IMR-90 (cell line): ENCODE data around the gene OR2T35. TPM values are rescaled to one million over a fixed set of nuclear protein-coding genes. Genes with fewer than 3 reads are reported as not detected.

Experiments
- ATAC-seq: fragments of 200-7000 bp; cut with Tn5 transposase; 2 replicates; pipeline ENCODE4 v1.9.1; 2020; ENCODE audit warnings: low read depth, mild to moderate bottlenecking, moderate library complexity
- BruUV-seq: library from RNA; stranded (reverse); fragments of 400-500 nt; replicated peaks from 2 replicates; lab custom pipeline; 2021; lab: Mats Ljungman, UMichigan
- CTCF ChIA-PET: fragments of 300-600 bp; formaldehyde crosslinking; extraction: SDS; loops from one replicate; lab custom pipeline; 2021; ENCODE audit warnings: antibody characterized with exemption; lab: Yijun Ruan, JAX
- POLR2A ChIA-PET: fragments of 300-600 bp; sonication (Branson Sonifier 250); formaldehyde crosslinking; loops from one replicate; lab custom pipeline; 2022; ENCODE audit warnings: antibody characterized with exemption; ENCODE audit not compliant: unreplicated experiment; lab: Charles Lee
- DNase-seq: peaks from one replicate; pipeline ENCODE4 v3.0.0; 2013
- H2AFZ ChIP-seq: replicated peaks from 2 replicates; pipeline ENCODE3; 2013; ENCODE audit warnings: low read length, mild to moderate bottlenecking; ENCODE audit not compliant: poor library complexity
- H2AK5ac ChIP-seq: 2 replicates; pipeline ENCODE4 v1.6.1; 2013; ENCODE audit warnings: low read depth, low read length, inconsistent platforms
- H2AK9ac ChIP-seq: replicated peaks from 2 replicates; pipeline ENCODE3; 2013; ENCODE audit warnings: mild to moderate bottlenecking, low read depth, low read length, moderate library complexity; ENCODE audit not compliant: poor library complexity
- H2BK120ac ChIP-seq: 2 replicates; pipeline ENCODE4 v1.6.1; 2013; ENCODE audit warnings: low read depth, low read length, inconsistent platforms
- H2BK15ac ChIP-seq: 3 replicates; pipeline ENCODE4 v1.6.1; 2013; ENCODE audit warnings: low read depth, low read length, inconsistent platforms
- H2BK20ac ChIP-seq: 2 replicates; pipeline ENCODE4 v1.6.1; 2013; ENCODE audit warnings: low read depth, mild to moderate bottlenecking, inconsistent platforms, low read length, moderate library complexity
- H2BK5ac ChIP-seq: 2 replicates; pipeline ENCODE4 v1.6.1; 2013; ENCODE audit warnings: mild to moderate bottlenecking, low read depth, low read length, inconsistent platforms; ENCODE audit not compliant: poor library complexity, severe bottlenecking
- H3K14ac ChIP-seq: replicated peaks from 2 replicates; pipeline ENCODE4 v1.6.1; 2013; ENCODE audit warnings: low read depth, low read length, inconsistent platforms
- H3K18ac ChIP-seq: 2 replicates; pipeline ENCODE4 v1.6.1; 2013; ENCODE audit warnings: low read depth, low read length, control low read depth
- H3K23ac ChIP-seq: 2 replicates; pipeline ENCODE4 v1.6.1; 2013; ENCODE audit warnings: low read depth, low read length, inconsistent platforms
- H3K27ac ChIP-seq: 2 replicates; pipeline ENCODE4 v1.5.1; 2013; ENCODE audit warnings: mild to moderate bottlenecking, control low read depth, low read length; ENCODE audit not compliant: insufficient read depth
- H3K27me3 ChIP-seq: 2 replicates; pipeline ENCODE4 v1.6.1; 2013; ENCODE audit warnings: low read length; ENCODE audit not compliant: control insufficient read depth, insufficient read depth
- H3K36me3 ChIP-seq: 2 replicates; pipeline ENCODE4 v1.6.1; 2013; ENCODE audit warnings: low read length, mixed read lengths; ENCODE audit not compliant: control insufficient read depth, insufficient read depth
- H3K4ac ChIP-seq: 2 replicates; pipeline ENCODE4 v1.6.1; 2013; ENCODE audit warnings: low read depth, low read length, inconsistent platforms
- H3K4me1 ChIP-seq: 2 replicates; pipeline ENCODE4 v1.6.1; 2013; ENCODE audit warnings: low read length, mixed read lengths; ENCODE audit not compliant: control insufficient read depth, insufficient read depth
- H3K4me2 ChIP-seq: 2 replicates; pipeline ENCODE4 v1.6.1; 2013; ENCODE audit warnings: low read depth, mild to moderate bottlenecking, control low read depth, low read length, moderate library complexity
- H3K4me3 ChIP-seq: 2 replicates; pipeline ENCODE4 v1.5.1; 2013; ENCODE audit warnings: low read depth, mild to moderate bottlenecking, control low read depth, low read length, moderate library complexity; ENCODE audit not compliant: insufficient read depth
- H3K56ac ChIP-seq: 2 replicates; pipeline ENCODE4 v1.6.1; 2013; ENCODE audit warnings: low read length, inconsistent platforms; ENCODE audit not compliant: insufficient read depth; ENCODE audit errors: extremely low read depth
- H3K79me1 ChIP-seq, 2 experiments: 2 replicates each; pipeline ENCODE4 v1.6.1; 2013; ENCODE audit warnings: low read length in 2 of 2, inconsistent platforms in 1 of 2, low read depth in 1 of 2
- H3K9ac ChIP-seq: 2 replicates; pipeline ENCODE4 v1.6.1; 2013; ENCODE audit warnings: low read depth, low read length, control low read depth
- H3K9me1 ChIP-seq: 2 replicates; pipeline ENCODE4 v1.6.1; 2013; ENCODE audit warnings: low read length, inconsistent platforms; ENCODE audit not compliant: insufficient read depth
- H3K9me3 ChIP-seq: 2 replicates; pipeline ENCODE4 v1.6.1; 2013; ENCODE audit warnings: low read length; ENCODE audit not compliant: control insufficient read depth, insufficient read depth
- H4K20me1 ChIP-seq: 2 replicates; pipeline ENCODE4 v1.6.1; 2013; ENCODE audit warnings: low read length, inconsistent platforms; ENCODE audit not compliant: insufficient read depth
- H4K5ac ChIP-seq: 2 replicates; pipeline ENCODE4 v1.6.1; 2013; ENCODE audit warnings: mild to moderate bottlenecking, low read depth, low read length, control low read depth
- H4K8ac ChIP-seq, 2 experiments: 2 replicates each; pipeline ENCODE4 v1.6.1; 2013; ENCODE audit warnings: low read depth in 2 of 2, low read length in 2 of 2, control low read depth in 1 of 2, inconsistent platforms in 1 of 2
- H4K91ac ChIP-seq: 2 replicates; pipeline ENCODE4 v1.6.1; 2013; ENCODE audit warnings: low read depth, low read length, inconsistent platforms; ENCODE audit not compliant: insufficient read depth
- FOS ChIP-seq: fragments of 150-350 bp; IDR thresholded peaks from 2 replicates; pipeline ENCODE4 v1.6.1; 2016; ENCODE audit warnings: low read depth, low read length
- RCOR1 ChIP-seq: IDR thresholded peaks from 2 replicates; pipeline ENCODE4 v1.6.1; 2012; ENCODE audit warnings: mild to moderate bottlenecking, low read length, improper control_type of control experiment; ENCODE audit not compliant: insufficient replicate concordance
- RFX5 ChIP-seq: IDR thresholded peaks from 2 replicates; pipeline ENCODE4 v1.8.0; 2012; ENCODE audit warnings: low read depth, mild to moderate bottlenecking, low read length, moderate library complexity
- WGBS, 2 experiments: methylation state at CpG; one replicate each; pipeline versions ENCODE4 v1.1.5 to v1.1.7; 2013; ENCODE audit warnings: missing lambda C conversion rate in 2 of 2; ENCODE audit not compliant: insufficient read length in 1 of 2; ENCODE audit errors: extremely low coverage in 2 of 2; 5-methylcytosine and 5-hydroxymethylcytosine counted together
- dilution Hi-C: fragments of 300-500 bp; cut with HindIII; formaldehyde crosslinking; loops from one replicate; pipeline ENCODE4 v1.14.3; 2018; ENCODE audit warnings: low sequenced_read_pairs; ENCODE audit not compliant: unreplicated experiment
- in situ Hi-C: fragments of 300-500 bp; cut with MboI; formaldehyde crosslinking; loops from 3 replicates; pipeline ENCODE4 v1.14.3; 2019; ENCODE audit warnings: low sequenced_read_pairs, inconsistent platforms, mixed read lengths
- intact Hi-C: fragments of 100-400 bp; cut with micrococcal nuclease; formaldehyde crosslinking; loops from 2 replicates; pipeline ENCODE4 v1.10.0; 2022
- polyA plus RNA-seq, 3 experiments: library from polyadenylated mRNA; depleted of rRNA; stranded (reverse); fragments of >200 nt; gene quantifications; 2 replicates each; pipeline ENCODE4 v1.2.3, GENCODE V29; 2012; ENCODE audit warnings: low replicate concordance in 1 of 3
- total RNA-seq: library from RNA; depleted of rRNA; stranded (reverse); fragments of >200 nt; gene quantifications from 2 replicates; pipeline ENCODE4 v1.2.3, GENCODE V29; 2012

The OR2T35 gene
- total and polyA plus RNA-seq, 2 of the 4 experiments (the other 2 are of a cell fraction) = not detected

DNA sequence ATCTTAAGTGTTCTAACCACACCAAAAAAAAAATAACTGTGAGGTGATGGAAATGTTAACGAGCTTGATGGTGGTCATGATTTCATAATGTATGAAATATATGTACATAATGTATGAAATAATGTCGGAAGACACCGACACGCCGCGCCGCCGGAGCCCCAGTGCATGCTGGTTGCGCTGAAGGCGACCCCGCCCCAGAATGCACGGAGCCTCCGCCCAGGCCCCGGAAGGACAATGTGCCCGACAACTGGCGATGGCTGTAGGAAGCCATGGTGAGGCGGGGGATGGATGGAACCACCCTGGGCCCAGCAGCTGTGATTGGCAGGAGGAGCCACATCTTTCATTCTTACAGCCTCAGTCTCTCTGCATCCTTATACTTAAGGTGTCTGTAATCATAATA, 55.0 kb downstream of the OR2T35 start:
- no peak overlapping the region for H3K4ac ChIP-seq
- H3K23ac ChIP-seq = no peak overlapping the region
- H3K4me2 ChIP-seq = no peak overlapping the region
- H3K14ac ChIP-seq = no peak overlapping the region
- no peak overlapping the region for H4K8ac ChIP-seq
- H3K27me3 ChIP-seq = no peaks in the 10 kb centered on the region
- dilution Hi-C loops = no loop called here
- H3K36me3 ChIP-seq = no peaks in the 10 kb centered on the region
- H2AFZ ChIP-seq = no peak overlapping the region
- H3K9me3 ChIP-seq = peaks cover 3% of the 10 kb centered on the region; the same call in 1 of the 2 replicates
- WGBS, 2 experiments = no CpG with 5 or more reads among the region's 17 CpGs
- H2BK15ac ChIP-seq = no peak overlapping the region
- no peak overlapping the region for H3K4me3 ChIP-seq
- H4K20me1 ChIP-seq = no peaks in the 10 kb centered on the region
- no peak overlapping the region for H4K5ac ChIP-seq
- DNase-seq (no peak), ATAC-seq (no peak)
- no peak overlapping the region for H3K27ac ChIP-seq
- H2BK120ac ChIP-seq = no peak overlapping the region
- in situ Hi-C loops = no loop called here
- no peak overlapping the region for H3K18ac ChIP-seq
- H3K79me1 ChIP-seq = no peaks in the 10 kb centered on the region
- intact Hi-C loops = no loop called here
- no peak overlapping the region for H2BK5ac ChIP-seq
- H3K56ac ChIP-seq = no peak overlapping the region
- BruUV-seq = no TSS peak
- ChIA-PET CTCF (no interaction called here), POLR2A (no interaction called here)
- H2BK20ac ChIP-seq = no peak overlapping the region
- no peak for TF ChIP-seq RCOR1
- TF ChIP-seq RFX5 = no peak
- TF ChIP-seq FOS = no peak
- H3K9ac ChIP-seq = no peak overlapping the region
- no peak overlapping the region for H2AK9ac ChIP-seq
- no peaks in the 10 kb centered on the region for H3K9me1 ChIP-seq
- no peaks in the 10 kb centered on the region for H3K4me1 ChIP-seq
- H2AK5ac ChIP-seq = no peak overlapping the region
- H4K91ac ChIP-seq = no peak overlapping the region
